Measurements from ENCODE around the gene PXK. TPM values are rescaled to one million over a fixed set of nuclear protein-coding genes. Genes with fewer than 3 reads are reported as not detected.

The PXK gene
- polyA plus RNA-seq, 1 donor (not counting 4 experiments of a cell fraction or from before 2014, with no cell fraction given) = 12.2 TPM

DNA sequence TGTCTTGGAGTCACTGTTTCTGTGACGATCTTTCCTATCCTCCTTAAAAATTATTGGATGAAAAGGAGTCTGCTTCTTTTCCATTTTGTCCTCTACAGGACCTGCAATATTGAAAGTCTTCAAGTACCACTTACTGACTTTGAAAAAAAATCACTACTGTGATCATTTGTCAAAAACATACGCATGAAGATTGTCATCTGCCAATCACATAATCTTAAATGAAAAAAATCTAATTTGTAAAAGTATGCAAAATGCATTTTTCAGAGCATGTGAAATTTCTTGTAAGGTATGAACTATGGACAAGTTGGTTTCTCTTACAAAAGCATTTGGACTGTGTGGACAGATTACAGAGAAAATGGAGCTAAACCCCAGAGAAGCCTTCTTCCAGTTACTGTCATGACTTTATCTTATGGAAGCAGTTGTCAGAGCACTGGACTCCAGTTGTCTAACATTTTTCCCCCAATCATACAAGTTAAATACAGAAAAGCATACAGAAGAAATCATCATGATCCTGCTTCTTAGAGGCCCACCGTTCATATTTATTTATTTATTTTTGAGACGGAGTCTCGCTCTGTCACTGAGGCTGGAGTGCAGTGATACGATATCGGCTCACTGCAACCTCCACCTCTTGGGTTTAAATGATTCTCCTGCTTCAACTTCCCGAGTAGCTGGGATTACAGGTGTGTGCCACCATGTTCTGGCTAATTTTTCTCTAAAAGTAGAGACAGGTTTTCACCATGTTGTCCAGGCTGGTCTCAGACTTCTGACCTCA is 3.4 kb upstream of the PXK start:
- TF ChIP-seq EZH2 (IDR thresholded peaks at IDR 0.05; ENCODE audit: low read length) = no peak
- TF ChIP-seq, protein P1, sequence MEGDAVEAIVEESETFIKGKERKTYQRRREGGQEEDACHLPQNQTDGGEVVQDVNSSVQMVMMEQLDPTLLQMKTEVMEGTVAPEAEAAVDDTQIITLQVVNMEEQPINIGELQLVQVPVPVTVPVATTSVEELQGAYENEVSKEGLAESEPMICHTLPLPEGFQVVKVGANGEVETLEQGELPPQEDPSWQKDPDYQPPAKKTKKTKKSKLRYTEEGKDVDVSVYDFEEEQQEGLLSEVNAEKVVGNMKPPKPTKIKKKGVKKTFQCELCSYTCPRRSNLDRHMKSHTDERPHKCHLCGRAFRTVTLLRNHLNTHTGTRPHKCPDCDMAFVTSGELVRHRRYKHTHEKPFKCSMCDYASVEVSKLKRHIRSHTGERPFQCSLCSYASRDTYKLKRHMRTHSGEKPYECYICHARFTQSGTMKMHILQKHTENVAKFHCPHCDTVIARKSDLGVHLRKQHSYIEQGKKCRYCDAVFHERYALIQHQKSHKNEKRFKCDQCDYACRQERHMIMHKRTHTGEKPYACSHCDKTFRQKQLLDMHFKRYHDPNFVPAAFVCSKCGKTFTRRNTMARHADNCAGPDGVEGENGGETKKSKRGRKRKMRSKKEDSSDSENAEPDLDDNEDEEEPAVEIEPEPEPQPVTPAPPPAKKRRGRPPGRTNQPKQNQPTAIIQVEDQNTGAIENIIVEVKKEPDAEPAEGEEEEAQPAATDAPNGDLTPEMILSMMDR (optimal IDR thresholded peaks at IDR 0.05 in 1 of 3, IDR thresholded peaks at IDR 0.05 in 1 of 3, conservative IDR thresholded peaks at IDR 0.05 in 1 of 3; ENCODE audit: extremely low read depth in 1 of 3, insufficient read depth in 2 of 3, low read length in 3 of 3) = no peak
- dilution Hi-C loops (cut with MboI; ENCODE audit: extremely low pct_ligation_motif_present, low sequenced_read_pairs) = no loop called here
- no peaks in the 10 kb centered on the region for H3K27me3 ChIP-seq (ENCODE audit: control insufficient read depth, extremely low read depth, insufficient read depth, low read length)
- H2AFZ ChIP-seq (ENCODE audit: control insufficient read depth, low read length) = no peak overlapping the region
- DNase-seq (ENCODE audit: low read depth, low spot score) (no peak), FAIRE-seq (no peak)
- H3K79me2 ChIP-seq (ENCODE audit: control insufficient read depth, insufficient read depth, low read length) = peaks cover 6% of the 10 kb centered on the region
- no peaks in the 10 kb centered on the region for H3K9me3 ChIP-seq (ENCODE audit: control insufficient read depth, low read depth, low read length)
- no peak overlapping the region for H3K27ac ChIP-seq (ENCODE audit: control insufficient read depth, insufficient read depth, low read length)
- H3K9ac ChIP-seq (ENCODE audit: control insufficient read depth, extremely low read depth, insufficient read depth, low read length) = no peak overlapping the region
- no peak overlapping the region for H3K4me3 ChIP-seq (ENCODE audit: control insufficient read depth in 2 of 3, extremely low read depth in 1 of 3, insufficient read depth in 2 of 3, low read depth in 1 of 3, low read length in 3 of 3)
- H3K4me2 ChIP-seq (ENCODE audit: control insufficient read depth, extremely low read depth, insufficient read depth, low read depth, low read length) = no peak overlapping the region
- H3K4me1 ChIP-seq (ENCODE audit: control insufficient read depth, extremely low read depth, insufficient read depth, low read length) = peaks cover 22% of the 10 kb centered on the region
- H3K36me3 ChIP-seq (ENCODE audit: control insufficient read depth in 2 of 2, extremely low read depth in 1 of 2, insufficient read depth in 2 of 2, low read length in 2 of 2) = no peaks in the 10 kb centered on the region
- no peaks in the 10 kb centered on the region for H3K9me1 ChIP-seq (ENCODE audit: control insufficient read depth, extremely low read depth, insufficient read depth, low read length)
- no peaks in the 10 kb centered on the region for H4K20me1 ChIP-seq (ENCODE audit: control insufficient read depth, extremely low read depth, insufficient read depth, low read length)

DNA sequence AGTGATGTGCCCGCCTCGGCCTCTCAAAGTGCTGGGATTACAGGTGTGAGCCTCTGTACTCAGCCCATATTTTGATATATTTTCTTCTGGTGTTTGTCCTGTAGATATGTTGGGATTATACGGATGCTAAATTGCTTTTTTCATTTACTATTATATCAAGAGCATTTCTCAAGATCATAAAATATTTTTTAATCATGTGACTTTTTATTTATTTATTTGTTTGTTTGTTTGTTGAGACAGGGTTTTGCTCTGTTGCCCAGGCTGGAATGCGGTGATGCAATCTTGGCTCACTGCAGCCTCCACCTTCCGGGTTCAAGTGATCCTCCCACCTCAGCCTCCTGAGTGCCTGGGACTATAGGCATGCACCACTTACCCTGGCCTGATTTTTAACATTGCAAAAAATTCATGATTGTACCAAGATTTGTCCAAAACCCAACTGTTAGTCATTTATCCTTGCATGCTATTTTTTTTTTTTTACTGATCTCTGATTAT is 2.7 kb upstream of the PXK start:
- Histone ChIP-seq H3K27ac (ENCODE audit: control insufficient read depth, insufficient read depth, low read length) (no peak overlapping the region), H2AFZ (ENCODE audit: control insufficient read depth, low read length) (no peak overlapping the region), H3K4me1 (ENCODE audit: control insufficient read depth, extremely low read depth, insufficient read depth, low read length) (peaks cover 23% of the 10 kb centered on the region), H3K36me3 (ENCODE audit: control insufficient read depth in 2 of 2, extremely low read depth in 1 of 2, insufficient read depth in 2 of 2, low read length in 2 of 2) (no peaks in the 10 kb centered on the region), H3K9me3 (ENCODE audit: control insufficient read depth, low read depth, low read length) (no peaks in the 10 kb centered on the region), H3K4me3 (ENCODE audit: control insufficient read depth in 2 of 3, extremely low read depth in 1 of 3, insufficient read depth in 2 of 3, low read depth in 1 of 3, low read length in 3 of 3) (no peak overlapping the region), H3K4me2 (ENCODE audit: control insufficient read depth, extremely low read depth, insufficient read depth, low read depth, low read length) (no peak overlapping the region), H3K79me2 (ENCODE audit: control insufficient read depth, insufficient read depth, low read length) (peaks cover 6% of the 10 kb centered on the region), H3K9ac (ENCODE audit: control insufficient read depth, extremely low read depth, insufficient read depth, low read length) (no peak overlapping the region), H3K27me3 (ENCODE audit: control insufficient read depth, extremely low read depth, insufficient read depth, low read length) (no peaks in the 10 kb centered on the region), H4K20me1 (ENCODE audit: control insufficient read depth, extremely low read depth, insufficient read depth, low read length) (no peaks in the 10 kb centered on the region), H3K9me1 (ENCODE audit: control insufficient read depth, extremely low read depth, insufficient read depth, low read length) (no peaks in the 10 kb centered on the region)
- FAIRE-seq = no peak
- TF ChIP-seq, protein P1 (optimal IDR thresholded peaks at IDR 0.05 in 1 of 3, IDR thresholded peaks at IDR 0.05 in 1 of 3, conservative IDR thresholded peaks at IDR 0.05 in 1 of 3; ENCODE audit: extremely low read depth in 1 of 3, insufficient read depth in 2 of 3, low read length in 3 of 3) = no peak
- no peak for TF ChIP-seq EZH2 (IDR thresholded peaks at IDR 0.05; ENCODE audit: low read length)
- dilution Hi-C loops (cut with MboI; ENCODE audit: extremely low pct_ligation_motif_present, low sequenced_read_pairs) = no loop called here
- DNase-seq (ENCODE audit: low read depth, low spot score) = no peak

All from keratinocyte (primary cell).